ENCODE data around the gene R3HDM2. TPM values are rescaled to one million over a fixed set of nuclear protein-coding genes. Genes with fewer than 3 reads are reported as not detected.

The R3HDM2 gene
- total RNA-seq, 1 donor from 2014 or later, result 56.7 TPM

DNA sequence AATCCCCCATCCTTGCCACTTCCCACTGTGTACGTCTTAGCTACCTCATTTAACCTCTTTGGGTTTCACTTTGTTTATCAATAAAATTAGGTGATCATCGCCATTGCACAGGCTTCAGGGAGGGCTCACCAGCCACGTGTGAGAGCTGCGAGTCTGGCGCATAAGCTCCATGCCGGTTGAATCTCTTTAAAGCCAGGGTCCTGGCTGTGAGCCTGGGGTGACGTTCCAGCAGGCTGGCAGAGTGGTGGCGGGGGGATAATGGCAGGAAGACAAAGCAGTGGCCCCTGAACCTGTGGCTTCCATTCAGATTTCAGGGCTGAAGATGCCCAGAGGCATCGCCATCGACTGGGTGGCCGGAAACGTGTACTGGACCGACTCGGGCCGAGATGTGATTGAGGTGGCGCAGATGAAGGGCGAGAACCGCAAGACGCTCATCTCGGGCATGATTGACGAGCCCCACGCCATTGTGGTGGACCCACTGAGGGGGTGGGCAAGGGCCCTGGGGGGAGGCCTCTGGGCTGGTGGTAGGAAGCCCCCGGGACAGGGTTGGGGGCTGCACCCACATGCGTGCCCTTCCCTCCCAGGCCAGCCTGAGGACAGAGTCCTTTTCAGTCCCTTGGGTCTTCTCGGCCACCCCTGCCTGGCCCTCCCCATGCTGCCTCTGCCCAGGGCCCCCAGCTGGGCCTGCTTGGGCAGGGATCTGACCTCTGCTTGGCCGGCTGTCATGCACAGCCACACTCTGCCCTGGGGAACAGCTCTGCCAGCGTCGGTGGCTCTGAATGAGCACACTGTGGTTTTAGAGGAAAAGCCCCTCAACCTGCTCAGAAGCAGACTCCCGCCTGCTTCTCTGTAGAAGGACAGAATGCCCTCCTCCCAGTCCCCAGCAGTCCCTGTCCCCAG is 222.9 kb downstream of the R3HDM2 start:
- ATAC-seq, result no peak
- no peak for DNase-seq (ENCODE audit: missing footprints)
- intact Hi-C loops (cut with DNase I), result no loop called here

DNA sequence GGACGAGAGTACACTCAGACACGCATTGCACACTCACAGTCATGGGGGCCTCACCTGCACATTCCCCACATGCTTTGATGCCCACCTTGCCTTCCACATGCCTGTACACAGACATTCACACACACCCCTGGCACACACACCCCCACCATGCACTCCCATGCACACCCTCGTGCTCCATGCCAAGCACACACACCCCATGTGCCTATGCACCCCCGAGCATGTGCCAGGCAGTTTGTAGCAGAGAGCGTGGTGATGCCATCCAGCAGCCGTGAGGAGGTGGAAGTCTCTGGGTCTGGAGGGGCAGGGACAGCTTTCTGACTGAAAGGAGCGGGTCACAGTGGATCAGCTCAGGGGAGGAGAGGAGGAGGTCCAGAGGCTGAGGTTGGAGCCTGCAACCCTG is 224.9 kb downstream of the R3HDM2 start:
- no peak for ATAC-seq
- DNase-seq (ENCODE audit: missing footprints), result no peak
- intact Hi-C loops (cut with DNase I), result no loop called here

DNA sequence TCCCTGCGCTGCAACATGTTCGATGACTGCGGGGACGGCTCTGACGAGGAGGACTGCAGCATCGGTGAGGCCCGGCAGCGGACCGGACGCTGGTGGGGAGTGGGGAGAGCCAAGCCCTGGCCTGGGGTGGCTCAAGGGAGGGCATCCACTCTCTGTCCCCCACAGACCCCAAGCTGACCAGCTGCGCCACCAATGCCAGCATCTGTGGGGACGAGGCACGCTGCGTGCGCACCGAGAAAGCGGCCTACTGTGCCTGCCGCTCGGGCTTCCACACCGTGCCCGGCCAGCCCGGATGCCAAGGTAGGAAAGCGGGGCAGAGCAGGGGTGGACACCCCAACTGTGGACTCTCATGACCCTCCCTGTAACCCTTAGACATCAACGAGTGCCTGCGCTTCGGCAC is 225.7 kb downstream of the R3HDM2 start:
- ATAC-seq (no peak), DNase-seq (ENCODE audit: missing footprints) (no peak)
- intact Hi-C loops (cut with DNase I), result no loop called here

DNA sequence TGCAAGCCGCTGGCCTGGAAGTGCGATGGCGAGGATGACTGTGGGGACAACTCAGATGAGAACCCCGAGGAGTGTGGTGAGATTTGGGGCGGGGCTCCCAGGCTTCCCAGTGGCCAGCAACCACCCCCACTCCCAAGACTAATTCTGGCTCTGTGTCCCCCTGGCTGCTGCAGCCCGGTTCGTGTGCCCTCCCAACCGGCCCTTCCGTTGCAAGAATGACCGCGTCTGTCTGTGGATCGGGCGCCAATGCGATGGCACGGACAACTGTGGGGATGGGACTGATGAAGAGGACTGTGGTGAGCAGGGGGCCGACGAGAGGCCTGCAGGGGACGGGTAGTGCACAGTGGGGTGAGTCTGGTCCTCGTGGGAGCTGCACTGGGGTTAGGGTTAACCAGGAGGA is 226.4 kb downstream of the R3HDM2 start:
- ATAC-seq (no peak), DNase-seq (ENCODE audit: missing footprints) (no peak)
- intact Hi-C loops (cut with DNase I), result no loop called here

DNA sequence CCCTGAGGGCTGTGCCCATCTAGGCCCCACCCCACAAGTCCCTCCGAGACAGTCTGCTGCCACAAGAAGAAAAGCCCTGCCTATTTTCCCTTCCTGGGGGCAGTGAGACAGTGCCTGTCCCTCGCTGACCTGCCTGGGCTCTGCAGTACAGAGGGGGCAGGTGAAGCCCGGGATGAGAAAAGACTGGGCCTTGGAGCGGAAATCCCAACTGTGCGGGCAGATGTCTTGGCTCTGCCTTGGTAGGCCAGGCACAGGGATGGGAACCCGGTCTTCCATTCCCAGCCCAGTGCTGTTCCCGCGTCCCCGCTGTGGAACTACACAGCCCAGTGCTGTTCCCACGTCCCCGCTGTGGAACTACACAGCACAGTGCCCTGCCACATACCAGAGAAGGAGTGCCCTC is 227.1 kb downstream of the R3HDM2 start:
- ATAC-seq (no peak), DNase-seq (ENCODE audit: missing footprints) (no peak)
- intact Hi-C loops (cut with DNase I), result no loop called here

Other genes with a start within 250 kb of the R3HDM2 start
- gene NXPH4, start 214.2 kb downstream of the R3HDM2 start, total RNA-seq, result 0.60 TPM
- 32.8 TPM for gene SHMT2, start 201.3 kb downstream of the R3HDM2 start, total RNA-seq
- gene STAC3, start 179.9 kb downstream of the R3HDM2 start, total RNA-seq, result 1.2 TPM
- not detected for gene INHBC, start 3.7 kb upstream of the R3HDM2 start, total RNA-seq
- gene INHBE, start 24.3 kb upstream of the R3HDM2 start, total RNA-seq, result not detected
- gene GLI1, start 28.7 kb upstream of the R3HDM2 start, total RNA-seq, result 0.92 TPM
- 6.4 TPM for gene ARHGAP9, start 48.8 kb upstream of the R3HDM2 start, total RNA-seq
- 89.7 TPM for gene MARS1, start 57.0 kb upstream of the R3HDM2 start, total RNA-seq
- gene DDIT3, start 89.5 kb upstream of the R3HDM2 start, total RNA-seq, result 19.2 TPM
- gene MBD6, start 91.8 kb upstream of the R3HDM2 start, total RNA-seq, result 34.5 TPM
- gene DCTN2, start 116.1 kb upstream of the R3HDM2 start, total RNA-seq, result 92.5 TPM
- 0.05 TPM for gene KIF5A, start 119.0 kb upstream of the R3HDM2 start, total RNA-seq
- 13.1 TPM for gene PIP4K2C, start 160.1 kb upstream of the R3HDM2 start, total RNA-seq
- 23.8 TPM for gene DTX3, start 173.8 kb upstream of the R3HDM2 start, total RNA-seq
- 13.0 TPM for gene ARHGEF25, start 180.4 kb upstream of the R3HDM2 start, total RNA-seq
- 7.3 TPM for gene B4GALNT1, start 202.2 kb upstream of the R3HDM2 start, total RNA-seq

All from Right ventricle myocardium inferior (tissue), 1 donor.